Suprapubic skin (tissue), 4 donors: ENCODE measurements around the gene LHX3. TPM values are rescaled to one million over a fixed set of nuclear protein-coding genes. Genes with fewer than 3 reads are reported as not detected.

Source experiments
- DNase-seq, 2 donors: peaks; one replicate each; pipeline ENCODE4 v3.0.0-alpha.2; 2019; ENCODE audit warnings: low spot score in 2 of 2
- H3K27ac ChIP-seq: fragments of 200-600 bp; sonication (generic); one replicate; pipeline ENCODE4 v1.5.1; 2019
- H3K27me3 ChIP-seq: fragments of 200-600 bp; sonication (generic); one replicate; pipeline ENCODE4 v1.5.1; 2019
- H3K36me3 ChIP-seq: fragments of 200-600 bp; sonication (generic); one replicate; pipeline ENCODE4 v1.5.1; 2019
- H3K4me1 ChIP-seq: fragments of 200-600 bp; sonication (generic); one replicate; pipeline ENCODE4 v1.5.1; 2019
- H3K4me3 ChIP-seq: fragments of 200-600 bp; sonication (generic); one replicate; pipeline ENCODE4 v1.5.1; 2019; ENCODE audit warnings: mild to moderate bottlenecking
- H3K9me3 ChIP-seq: fragments of 200-600 bp; sonication (generic); one replicate; pipeline ENCODE4 v1.5.1; 2019
- EP300 ChIP-seq: sonication (generic); formaldehyde crosslinking; IDR thresholded peaks from one replicate; pipeline ENCODE4 v1.6.1; 2017; ENCODE audit warnings: antibody characterized with exemption
- POLR2A ChIP-seq, 2 donors: fragments of 450-650 bp; IDR thresholded peaks; one replicate each; pipeline ENCODE4 v1.6.1; 2017; ENCODE audit warnings: antibody characterized with exemption in 2 of 2, mild to moderate bottlenecking in 2 of 2, moderate library complexity in 2 of 2
- POLR2AphosphoS5 ChIP-seq, 3 donors: sonication (generic); formaldehyde crosslinking; IDR thresholded peaks; one replicate each; pipeline ENCODE4 v1.6.1; 2017; ENCODE audit warnings: antibody characterized with exemption in 3 of 3
- WGBS: methylation state at CpG from one replicate; pipeline ENCODE4 v1.1.5; 2018; 5-methylcytosine and 5-hydroxymethylcytosine counted together
- total RNA-seq, 4 donors: library from RNA; depleted of rRNA; stranded (reverse); fragments of >200 nt; gene quantifications; one replicate each; pipeline ENCODE4 v1.1.0, GENCODE V29; 2016
- TF ChIP-seq, protein P1 (sequence below), 2 donors: fragments of 200-600 bp in 1 of 2; fragments of 450-650 bp in 1 of 2; sonication (generic) in 1 of 2; IDR thresholded peaks; one replicate each; pipeline ENCODE4 v1.5.1; 2016 to 2019; ENCODE audit warnings: antibody characterized with exemption in 2 of 2, mild to moderate bottlenecking in 1 of 2, moderate library complexity in 1 of 2

Gene LHX3
- total RNA-seq, 4 donors from 2014 or later = 0.26 TPM; not detected in 2

DNA sequence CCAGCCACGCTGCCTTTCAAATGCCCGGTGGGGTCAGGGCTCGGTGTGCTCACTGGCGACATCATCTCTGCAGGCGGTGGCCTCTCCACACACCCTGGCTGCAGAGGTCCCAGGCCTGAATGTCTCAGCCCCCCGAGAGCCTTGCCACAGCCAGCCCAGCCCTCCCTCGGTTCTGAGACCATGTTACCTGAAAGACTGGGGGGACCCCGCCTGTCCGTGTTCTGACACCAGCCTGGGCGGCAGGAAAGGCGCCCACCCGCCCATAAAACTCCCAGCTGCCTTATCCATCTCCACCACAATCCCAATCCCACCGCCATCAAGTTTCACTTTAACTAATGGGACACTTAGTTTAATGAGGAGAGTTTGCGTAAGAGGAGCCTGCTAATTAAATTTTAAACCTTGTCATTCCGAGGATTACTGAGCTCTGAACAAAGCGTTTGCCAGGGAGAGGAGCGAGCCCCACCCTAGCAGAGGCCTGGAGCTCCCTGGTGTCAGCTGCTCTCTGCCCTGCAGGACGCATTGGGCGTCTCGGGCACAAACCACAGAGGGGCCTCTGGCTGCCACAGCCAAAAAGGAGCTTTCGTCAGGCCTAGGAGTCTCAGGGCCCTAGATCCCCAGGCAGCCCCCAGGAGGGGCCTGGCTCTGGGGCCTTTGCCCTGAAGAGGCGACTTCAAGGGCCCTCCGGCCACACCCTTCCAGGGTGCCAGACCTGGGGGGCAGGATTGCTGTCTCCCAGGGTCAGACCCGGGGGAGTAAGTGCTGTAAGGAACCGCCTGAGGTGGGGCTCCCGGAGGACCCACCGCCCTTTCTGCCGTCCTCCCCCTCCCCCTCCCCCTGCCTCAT, 15.3 kb downstream of the LHX3 start:
- no peaks in the 10 kb centered on the region for H3K36me3 ChIP-seq
- peaks cover 100% of the 10 kb centered on the region for H3K27me3 ChIP-seq
- no peaks in the 10 kb centered on the region for H3K9me3 ChIP-seq
- DNase-seq = no peak
- peaks cover 12% of the 10 kb centered on the region for H3K4me1 ChIP-seq
- H3K27ac ChIP-seq = no peak overlapping the region
- 24% methylated on average over 19 of the region's 28 CpGs for WGBS
- H3K4me3 ChIP-seq = no peak overlapping the region
- TF ChIP-seq POLR2A (IDR thresholded peaks at IDR 0.05) (no peak), POLR2AphosphoS5 (IDR thresholded peaks at IDR 0.05) (no peak), EP300 (no peak)
- TF ChIP-seq, protein P1, sequence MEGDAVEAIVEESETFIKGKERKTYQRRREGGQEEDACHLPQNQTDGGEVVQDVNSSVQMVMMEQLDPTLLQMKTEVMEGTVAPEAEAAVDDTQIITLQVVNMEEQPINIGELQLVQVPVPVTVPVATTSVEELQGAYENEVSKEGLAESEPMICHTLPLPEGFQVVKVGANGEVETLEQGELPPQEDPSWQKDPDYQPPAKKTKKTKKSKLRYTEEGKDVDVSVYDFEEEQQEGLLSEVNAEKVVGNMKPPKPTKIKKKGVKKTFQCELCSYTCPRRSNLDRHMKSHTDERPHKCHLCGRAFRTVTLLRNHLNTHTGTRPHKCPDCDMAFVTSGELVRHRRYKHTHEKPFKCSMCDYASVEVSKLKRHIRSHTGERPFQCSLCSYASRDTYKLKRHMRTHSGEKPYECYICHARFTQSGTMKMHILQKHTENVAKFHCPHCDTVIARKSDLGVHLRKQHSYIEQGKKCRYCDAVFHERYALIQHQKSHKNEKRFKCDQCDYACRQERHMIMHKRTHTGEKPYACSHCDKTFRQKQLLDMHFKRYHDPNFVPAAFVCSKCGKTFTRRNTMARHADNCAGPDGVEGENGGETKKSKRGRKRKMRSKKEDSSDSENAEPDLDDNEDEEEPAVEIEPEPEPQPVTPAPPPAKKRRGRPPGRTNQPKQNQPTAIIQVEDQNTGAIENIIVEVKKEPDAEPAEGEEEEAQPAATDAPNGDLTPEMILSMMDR (IDR thresholded peaks at IDR 0.05) = no peak

- DNase-seq = no peak
- H3K27me3 ChIP-seq = peaks cover 95% of the 10 kb centered on the region
Measured at GRCh38 chr9:136187683-136188586, 17.0 kb downstream of the LHX3 start.

DNA sequence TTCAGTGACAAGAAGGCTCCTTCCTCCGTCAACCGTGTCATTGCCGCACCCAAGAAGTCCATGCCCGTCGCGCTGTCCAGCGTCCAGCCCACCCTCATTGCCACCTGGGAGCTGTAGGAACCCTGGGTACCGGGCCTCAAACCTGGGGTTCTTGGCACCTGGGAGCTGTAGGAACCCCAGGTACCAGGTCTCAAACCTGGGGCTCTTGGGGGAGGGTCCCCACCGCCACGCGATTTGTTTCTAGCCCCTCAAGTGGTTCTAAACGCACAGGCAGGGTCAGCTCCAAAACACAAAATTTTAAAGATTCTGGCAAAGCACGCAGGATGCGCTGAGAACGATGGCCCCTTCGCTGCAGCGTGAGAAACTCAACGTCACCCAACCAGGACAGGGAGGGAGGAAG, 17.7 kb downstream of the LHX3 start:
- no peak for TF ChIP-seq POLR2AphosphoS5 (IDR thresholded peaks at IDR 0.05)
- TF ChIP-seq, protein P1 (IDR thresholded peaks at IDR 0.05) = no peak
- TF ChIP-seq EP300 = no peak
- no peak for TF ChIP-seq POLR2A (IDR thresholded peaks at IDR 0.05)
- no peak overlapping the region for H3K4me3 ChIP-seq
- DNase-seq = no peak
- no peak overlapping the region for H3K27ac ChIP-seq
- no peaks in the 10 kb centered on the region for H3K36me3 ChIP-seq
- H3K9me3 ChIP-seq = no peaks in the 10 kb centered on the region
- WGBS = 91% methylated on average over 17 of the region's 18 CpGs
- H3K4me1 ChIP-seq = no peaks in the 10 kb centered on the region
- peaks cover 95% of the 10 kb centered on the region for H3K27me3 ChIP-seq

More at GRCh38 chr9:136187683-136188586, 17.0 kb downstream of the LHX3 start:
- no peaks in the 10 kb centered on the region for H3K9me3 ChIP-seq
- no peak overlapping the region for H3K4me3 ChIP-seq
- 63% methylated on average over 20 of the region's 25 CpGs for WGBS
- H3K36me3 ChIP-seq = no peaks in the 10 kb centered on the region
- no peak overlapping the region for H3K27ac ChIP-seq
- no peak for TF ChIP-seq EP300
- TF ChIP-seq POLR2AphosphoS5 (IDR thresholded peaks at IDR 0.05) = no peak
- no peak for TF ChIP-seq POLR2A (IDR thresholded peaks at IDR 0.05)
- TF ChIP-seq, protein P1 (IDR thresholded peaks at IDR 0.05) = no peak
- H3K4me1 ChIP-seq = peaks cover 6% of the 10 kb centered on the region

DNA sequence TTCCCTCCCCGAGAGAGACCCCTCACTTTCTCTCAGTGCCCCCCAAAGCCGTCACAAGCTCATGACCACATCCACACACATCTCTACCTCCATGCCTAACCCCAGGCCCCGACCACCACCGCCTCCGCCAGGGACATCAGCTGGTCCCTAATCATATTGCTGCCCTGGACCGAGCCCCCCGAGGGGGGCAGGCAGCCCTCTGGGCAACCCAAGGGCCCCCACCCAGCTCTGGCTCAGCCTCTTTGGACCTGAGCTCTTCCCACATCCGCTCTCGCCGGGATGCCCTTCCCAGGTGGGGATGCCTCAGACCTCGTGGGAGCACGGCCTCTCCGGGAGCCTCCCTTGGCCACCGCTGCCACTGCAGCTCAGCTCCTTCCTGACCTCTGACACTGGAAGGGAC, 18.5 kb downstream of the LHX3 start:
- 71% methylated on average over 14 of the region's 14 CpGs for WGBS

More for the DNA sequence above, 18.5 kb downstream of the LHX3 start:
- no peak for DNase-seq
- H3K36me3 ChIP-seq = no peaks in the 10 kb centered on the region
- no peak overlapping the region for H3K4me3 ChIP-seq
- H3K27me3 ChIP-seq = peaks cover 91% of the 10 kb centered on the region
- no peak overlapping the region for H3K27ac ChIP-seq
- TF ChIP-seq POLR2AphosphoS5 (IDR thresholded peaks at IDR 0.05) = no peak
- TF ChIP-seq, protein P1 (IDR thresholded peaks at IDR 0.05) = no peak
- no peak for TF ChIP-seq EP300
- no peak for TF ChIP-seq POLR2A (IDR thresholded peaks at IDR 0.05)
- H3K4me1 ChIP-seq = no peaks in the 10 kb centered on the region
- no peaks in the 10 kb centered on the region for H3K9me3 ChIP-seq
